NCI-H526 treated with DMSO at 0.1 percent for 48 hours (cell line): Measurements from ENCODE around the gene DAD1.
"Not testable (repeated sequence)": the region's sequence is repeated elsewhere in the genome, so short reads cannot be mapped to it uniquely, and the experiment has no call there.

ENCODE experiments used
- DNase-seq: peaks from one replicate; lab custom pipeline; 2025; lab: John Stamatoyannopoulos, UW

Gene DAD1

DNA sequence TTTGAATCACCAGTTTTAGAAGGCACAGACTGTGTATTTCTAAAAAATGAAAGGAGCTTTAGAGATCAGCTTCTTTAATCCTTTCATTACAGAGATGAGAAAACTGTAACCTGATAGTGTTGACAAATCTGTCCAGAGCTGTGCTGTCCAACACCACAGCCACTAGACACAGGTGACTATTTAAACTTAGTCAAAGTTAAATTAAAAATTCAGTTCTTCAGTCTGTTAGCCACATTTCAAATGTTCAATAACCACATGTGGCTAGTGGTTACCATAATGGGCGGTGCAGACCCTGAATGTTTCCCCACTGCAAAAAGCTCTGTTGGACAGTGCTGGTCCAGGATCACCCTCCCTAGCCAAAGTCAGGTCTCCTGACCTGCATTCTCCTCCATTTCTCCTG, 21.6 kb downstream of the DAD1 start:
- no peak for DNase-seq

GRCh38 chr14:22566845-22567244, 22.2 kb downstream of the DAD1 start:
- no peak for DNase-seq

GRCh38 chr14:22566266-22566665, 22.8 kb downstream of the DAD1 start:
- DNase-seq, result not testable (repeated sequence)

DNA sequence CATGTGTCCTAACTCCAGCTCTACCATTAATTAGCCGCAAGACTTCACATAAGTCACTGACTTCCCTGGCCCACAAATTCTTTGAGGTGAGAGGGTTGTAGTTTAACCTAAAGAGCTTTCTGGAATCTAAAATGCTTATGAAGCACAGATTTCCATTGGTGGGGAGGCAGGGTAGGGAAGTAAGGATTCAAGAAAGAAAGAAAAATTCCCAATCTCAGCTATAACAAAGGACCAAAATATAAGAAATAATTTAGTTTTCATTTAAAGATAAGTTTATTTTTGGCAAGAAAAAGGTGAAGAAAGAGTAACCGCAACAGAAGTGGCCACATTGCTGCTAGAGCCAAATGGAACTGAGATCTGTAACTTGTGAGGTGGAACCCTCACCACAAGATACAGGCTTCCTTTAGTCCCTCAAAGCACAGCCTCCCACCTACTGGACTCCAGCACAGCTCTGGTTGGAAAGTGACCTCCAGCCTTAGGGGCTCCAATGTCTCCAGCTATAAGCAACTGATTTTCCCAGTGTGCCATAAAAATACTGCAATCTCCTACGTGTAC, 23.6 kb downstream of the DAD1 start:
- no peak for DNase-seq

- DNase-seq, result no peak
Observed at GRCh38 chr14:22564463-22564862, 24.6 kb downstream of the DAD1 start.

- DNase-seq, result no peak
Observed at GRCh38 chr14:22563987-22564386, 25.0 kb downstream of the DAD1 start.

- no peak for DNase-seq
Observed at GRCh38 chr14:22561661-22562579, 27.1 kb downstream of the DAD1 start.

DNA sequence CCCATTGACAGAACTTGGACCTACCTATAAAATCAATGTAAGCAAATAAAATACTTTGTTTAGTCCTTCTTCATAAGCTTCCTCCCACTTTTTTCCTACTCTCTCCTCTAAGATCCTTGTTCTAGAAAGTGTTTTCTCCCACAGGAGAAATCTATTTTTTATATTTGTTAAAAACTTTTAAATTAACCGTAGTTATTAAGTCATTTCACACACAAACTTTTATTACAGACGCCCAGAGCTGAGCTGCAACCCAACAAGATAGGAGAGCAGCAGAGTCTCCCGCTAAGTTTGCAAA, 27.7 kb downstream of the DAD1 start:
- no peak for DNase-seq

DNA sequence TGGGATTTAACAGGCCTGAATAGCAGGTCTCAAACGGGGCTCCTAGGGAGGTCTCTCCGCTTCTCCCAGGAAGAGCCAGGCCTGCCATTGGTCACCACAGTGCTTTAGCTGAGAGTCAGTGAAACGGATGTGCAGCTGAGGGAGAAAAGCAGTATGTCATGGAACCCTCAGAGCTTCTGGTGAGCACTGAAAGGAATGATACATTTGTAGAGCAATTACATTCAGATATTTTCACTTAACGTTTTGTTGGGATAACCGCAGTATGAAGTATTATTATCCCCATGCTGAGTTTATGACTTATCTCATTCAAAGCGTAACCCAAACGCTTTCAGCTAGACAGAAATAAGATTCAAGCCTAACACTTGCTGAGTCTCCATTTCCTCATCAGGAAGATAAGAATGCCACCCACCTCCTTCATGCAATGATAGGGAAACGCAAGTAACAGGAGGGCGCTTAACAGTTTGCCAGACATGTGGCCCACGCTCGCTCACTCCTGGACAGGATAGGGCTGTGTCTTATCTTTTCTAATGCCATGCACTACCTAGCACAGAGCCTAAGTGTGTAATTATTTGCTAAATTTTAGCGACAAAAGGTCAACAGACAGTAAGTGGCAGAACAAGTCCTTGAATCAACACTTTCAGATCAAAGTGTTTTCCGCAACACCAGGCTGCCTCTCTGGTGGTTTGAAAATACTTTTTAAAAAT, 28.2 kb downstream of the DAD1 start:
- no peak for DNase-seq

- no peak for DNase-seq
Observed at GRCh38 chr14:22559041-22559440, 30.0 kb downstream of the DAD1 start.

- DNase-seq, result no peak
Observed at GRCh38 chr14:22558221-22558913, 30.7 kb downstream of the DAD1 start.

- DNase-seq, result no peak
Observed at GRCh38 chr14:22557846-22558220, 31.2 kb downstream of the DAD1 start.

GRCh38 chr14:22556990-22557623, 31.9 kb downstream of the DAD1 start:
- peak; percentile 40 for DNase-seq

DNA sequence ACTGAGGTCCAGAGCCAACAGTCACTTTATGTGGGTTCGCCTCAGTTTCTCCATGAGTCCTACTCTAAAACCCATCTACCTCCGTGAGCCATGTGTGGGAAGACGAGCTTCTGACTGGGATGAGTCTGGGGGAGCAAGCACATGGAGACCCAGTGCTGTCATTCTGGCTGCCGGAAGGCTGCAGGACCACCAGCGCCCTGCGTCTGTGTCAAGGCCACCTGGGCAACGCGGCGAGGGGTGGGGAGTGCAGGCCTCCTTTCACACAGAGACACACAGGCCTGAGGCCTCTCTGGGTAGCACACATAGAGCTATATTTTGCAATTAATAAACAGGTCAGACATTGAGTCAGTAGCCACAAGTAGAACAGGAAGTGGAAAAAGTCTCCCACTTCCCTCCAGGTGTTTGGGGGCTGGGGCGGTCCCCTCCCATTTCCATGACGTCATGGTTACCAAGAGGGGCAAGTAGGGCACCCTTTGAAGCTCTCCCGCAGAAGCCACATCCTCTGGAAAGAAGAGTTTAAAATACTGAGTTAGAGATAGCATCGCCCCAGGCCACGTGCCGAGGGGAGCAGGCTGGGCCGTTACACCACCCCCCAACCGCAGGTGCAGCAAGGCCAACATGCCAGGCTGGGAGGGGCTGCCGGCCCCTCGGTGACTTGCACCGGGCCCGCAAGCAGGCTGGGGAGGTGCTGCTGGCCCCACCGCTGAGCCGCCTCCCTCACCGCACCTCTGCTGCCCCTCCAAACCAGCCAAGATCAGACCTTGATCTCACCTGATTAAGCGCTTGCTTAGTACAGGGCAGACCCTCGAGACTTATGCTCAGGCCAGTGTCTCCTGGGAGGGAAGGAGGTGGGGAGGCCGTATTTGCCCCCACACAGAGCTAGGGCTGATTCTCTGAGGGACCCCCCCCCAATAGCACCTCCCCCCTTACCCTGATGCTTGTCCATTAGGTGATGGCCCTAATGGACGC, 32.7 kb downstream of the DAD1 start:
- no peak for DNase-seq

GRCh38 chr14:22555384-22556011, 33.5 kb downstream of the DAD1 start:
- no peak for DNase-seq

GRCh38 chr14:22554498-22555383, 34.3 kb downstream of the DAD1 start:
- DNase-seq, result no peak

DNA sequence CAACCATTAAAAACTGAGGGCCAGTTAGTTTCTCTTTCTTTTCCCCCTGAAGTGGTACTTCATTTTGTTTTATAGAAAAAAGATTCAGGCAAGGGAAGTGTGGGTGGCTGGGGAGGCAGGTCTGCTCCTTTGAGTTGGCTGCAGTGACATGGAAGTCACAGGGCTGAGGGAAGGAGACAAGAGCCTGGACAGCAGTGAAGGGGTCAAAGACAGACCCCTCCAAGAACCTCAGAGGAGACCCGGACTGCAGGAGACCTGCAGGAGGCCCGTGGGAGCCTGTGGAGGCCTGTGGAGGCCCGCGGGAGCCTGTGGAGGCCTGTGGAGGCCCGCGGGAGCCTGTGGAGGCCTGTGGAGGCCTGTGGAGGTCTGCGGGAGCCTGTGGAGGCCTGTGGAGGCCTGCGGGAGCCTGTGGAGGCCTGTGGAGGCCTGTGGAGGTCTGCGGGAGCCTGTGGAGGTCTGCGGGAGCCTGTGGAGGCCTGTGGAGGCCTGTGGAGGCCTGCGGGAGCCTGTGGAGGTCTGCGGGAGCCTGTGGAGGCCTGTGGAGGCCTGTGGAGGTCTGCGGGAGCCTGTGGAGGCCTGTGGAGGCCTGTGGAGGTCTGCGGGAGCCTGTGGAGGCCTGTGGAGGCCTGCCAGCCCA, 35.0 kb downstream of the DAD1 start:
- not testable (repeated sequence) for DNase-seq

- no peak for DNase-seq
Observed at GRCh38 chr14:22553445-22553844, 35.6 kb downstream of the DAD1 start.

- no peak for DNase-seq
Observed at GRCh38 chr14:22552827-22553076, 36.3 kb downstream of the DAD1 start.
